PFSK-1 (cell line): Measurements from ENCODE around the gene SLC10A7.

ENCODE experiments used
- FOXP2 ChIP-seq: optimal IDR thresholded peaks from 2 replicates; pipeline ENCODE3; 2011; ENCODE audit warnings: borderline replicate concordance, control low read depth, inconsistent platforms; ENCODE audit not compliant: insufficient read depth; ENCODE audit errors: extremely low read length, extremely low read depth
- POLR2AphosphoS5 ChIP-seq: IDR thresholded peaks from 2 replicates; pipeline ENCODE4 v1.6.1; 2012; ENCODE audit warnings: low read depth, mild to moderate bottlenecking, control low read depth, low read length, moderate library complexity
- SIN3A ChIP-seq: IDR thresholded peaks from 2 replicates; pipeline ENCODE4 v1.6.1; 2012; ENCODE audit warnings: mild to moderate bottlenecking, low read length, moderate library complexity, borderline replicate concordance; ENCODE audit not compliant: insufficient read depth
- TAF1 ChIP-seq: IDR thresholded peaks from 2 replicates; pipeline ENCODE4 v1.6.1; 2012; ENCODE audit warnings: low read length, control low read depth, borderline replicate concordance; ENCODE audit not compliant: insufficient read depth
- TF ChIP-seq, protein P1 (sequence below), 2 experiments: IDR thresholded peaks; 2 replicates each; pipeline versions ENCODE4 v1.6.1 to v1.8.0; 2011 to 2012; ENCODE audit warnings: low read depth in 2 of 2, low read length in 2 of 2, control low read depth in 1 of 2, inconsistent platforms in 1 of 2, mild to moderate bottlenecking in 1 of 2, moderate library complexity in 1 of 2; ENCODE audit not compliant: insufficient read depth in 1 of 2

SLC10A7 gene

DNA sequence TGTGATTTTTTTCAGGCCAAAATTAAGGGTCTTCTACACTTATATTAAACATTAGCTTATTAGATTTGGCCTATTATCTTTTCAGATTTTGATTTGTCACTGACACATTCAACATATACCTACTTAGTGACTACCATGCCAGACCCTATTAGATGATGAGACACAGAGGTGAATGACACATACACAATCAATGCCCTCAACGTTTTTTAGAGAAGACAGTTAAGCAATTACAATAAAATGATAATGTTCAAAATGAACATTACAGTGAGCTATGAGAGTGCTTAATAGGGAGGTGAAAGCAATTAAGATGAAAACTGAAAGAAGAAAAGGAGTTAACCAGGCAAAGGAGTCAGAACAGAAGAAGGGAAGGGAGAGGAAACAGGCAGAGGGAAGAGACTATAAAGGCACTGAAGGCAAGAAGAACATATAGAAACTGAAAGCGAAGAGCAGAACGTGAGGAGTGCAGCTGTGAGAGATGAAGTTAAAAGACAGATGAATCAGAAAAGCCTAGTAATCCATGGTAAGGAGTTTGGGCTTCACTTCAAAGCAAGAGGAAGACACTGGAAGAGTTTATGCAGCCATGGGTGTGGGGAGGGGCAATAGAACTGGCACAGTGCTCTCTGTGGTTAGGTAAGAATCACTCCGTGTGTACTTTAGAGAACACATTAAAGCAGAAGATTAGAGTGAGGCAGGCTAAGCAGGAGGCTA is 188.4 kb downstream of the SLC10A7 start:
- no peak for TF ChIP-seq SIN3A
- TF ChIP-seq TAF1: no peak
- TF ChIP-seq FOXP2: no peak
- TF ChIP-seq, protein P1, sequence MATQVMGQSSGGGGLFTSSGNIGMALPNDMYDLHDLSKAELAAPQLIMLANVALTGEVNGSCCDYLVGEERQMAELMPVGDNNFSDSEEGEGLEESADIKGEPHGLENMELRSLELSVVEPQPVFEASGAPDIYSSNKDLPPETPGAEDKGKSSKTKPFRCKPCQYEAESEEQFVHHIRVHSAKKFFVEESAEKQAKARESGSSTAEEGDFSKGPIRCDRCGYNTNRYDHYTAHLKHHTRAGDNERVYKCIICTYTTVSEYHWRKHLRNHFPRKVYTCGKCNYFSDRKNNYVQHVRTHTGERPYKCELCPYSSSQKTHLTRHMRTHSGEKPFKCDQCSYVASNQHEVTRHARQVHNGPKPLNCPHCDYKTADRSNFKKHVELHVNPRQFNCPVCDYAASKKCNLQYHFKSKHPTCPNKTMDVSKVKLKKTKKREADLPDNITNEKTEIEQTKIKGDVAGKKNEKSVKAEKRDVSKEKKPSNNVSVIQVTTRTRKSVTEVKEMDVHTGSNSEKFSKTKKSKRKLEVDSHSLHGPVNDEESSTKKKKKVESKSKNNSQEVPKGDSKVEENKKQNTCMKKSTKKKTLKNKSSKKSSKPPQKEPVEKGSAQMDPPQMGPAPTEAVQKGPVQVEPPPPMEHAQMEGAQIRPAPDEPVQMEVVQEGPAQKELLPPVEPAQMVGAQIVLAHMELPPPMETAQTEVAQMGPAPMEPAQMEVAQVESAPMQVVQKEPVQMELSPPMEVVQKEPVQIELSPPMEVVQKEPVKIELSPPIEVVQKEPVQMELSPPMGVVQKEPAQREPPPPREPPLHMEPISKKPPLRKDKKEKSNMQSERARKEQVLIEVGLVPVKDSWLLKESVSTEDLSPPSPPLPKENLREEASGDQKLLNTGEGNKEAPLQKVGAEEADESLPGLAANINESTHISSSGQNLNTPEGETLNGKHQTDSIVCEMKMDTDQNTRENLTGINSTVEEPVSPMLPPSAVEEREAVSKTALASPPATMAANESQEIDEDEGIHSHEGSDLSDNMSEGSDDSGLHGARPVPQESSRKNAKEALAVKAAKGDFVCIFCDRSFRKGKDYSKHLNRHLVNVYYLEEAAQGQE (IDR thresholded peaks at IDR 0.05; ENCODE audit: insufficient read depth in 1 of 2, low read depth in 2 of 2, low read length in 2 of 2): no peak
- TF ChIP-seq POLR2AphosphoS5: no peak

DNA sequence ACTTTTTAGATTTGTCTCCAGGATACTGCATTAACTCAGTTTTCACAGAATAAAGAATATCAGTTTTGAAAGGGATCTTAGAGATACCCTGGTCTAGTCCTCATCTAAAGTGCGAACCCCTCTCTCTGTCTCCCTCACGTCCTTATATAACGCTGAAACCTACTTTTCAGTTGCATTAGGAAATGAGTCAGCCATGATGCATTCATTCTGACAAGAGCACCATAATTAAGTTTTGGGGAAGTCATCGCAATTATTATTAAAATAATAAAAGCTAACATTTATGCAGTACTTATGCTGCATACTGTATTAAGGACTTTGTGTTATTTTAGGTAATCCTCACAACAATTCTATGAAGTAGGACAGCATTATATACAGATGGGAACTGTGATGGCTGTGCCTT is 191.3 kb downstream of the SLC10A7 start:
- TF ChIP-seq POLR2AphosphoS5: no peak
- TF ChIP-seq TAF1: no peak
- TF ChIP-seq, protein P1 (IDR thresholded peaks at IDR 0.05; ENCODE audit: insufficient read depth in 1 of 2, low read depth in 2 of 2, low read length in 2 of 2): no peak
- TF ChIP-seq FOXP2: no peak
- no peak for TF ChIP-seq SIN3A

DNA sequence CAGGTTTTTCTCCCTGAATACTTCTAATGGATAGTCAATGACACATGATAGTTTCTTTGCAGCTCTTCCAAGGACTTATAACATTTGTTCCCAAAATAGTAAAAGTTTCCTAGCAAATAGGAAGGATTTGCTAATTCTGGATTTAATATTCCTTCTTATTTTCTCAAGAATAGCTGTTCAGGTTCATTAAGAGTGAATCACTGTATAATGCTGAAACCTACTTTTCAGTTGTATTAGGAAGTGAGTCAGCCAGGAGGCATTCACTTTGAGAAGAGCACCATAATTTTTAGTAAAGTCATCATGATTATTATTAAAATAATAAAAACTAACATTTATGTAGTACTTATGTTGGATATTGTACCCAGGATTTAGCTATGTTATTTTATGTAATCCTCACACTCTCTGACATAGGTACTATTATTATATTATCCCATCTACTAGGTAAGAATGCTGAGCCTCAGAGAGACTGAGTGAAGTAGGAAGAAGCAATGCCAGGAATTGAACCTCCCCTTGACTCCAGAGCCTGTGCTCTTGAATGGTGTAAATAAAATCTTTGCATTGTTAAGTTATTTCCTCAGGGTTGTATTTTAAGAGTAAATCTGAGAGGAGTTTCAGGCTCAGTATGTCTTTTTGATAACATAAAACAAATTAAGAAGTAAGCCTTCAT is 192.6 kb downstream of the SLC10A7 start:
- TF ChIP-seq FOXP2: no peak
- TF ChIP-seq POLR2AphosphoS5: no peak

DNA sequence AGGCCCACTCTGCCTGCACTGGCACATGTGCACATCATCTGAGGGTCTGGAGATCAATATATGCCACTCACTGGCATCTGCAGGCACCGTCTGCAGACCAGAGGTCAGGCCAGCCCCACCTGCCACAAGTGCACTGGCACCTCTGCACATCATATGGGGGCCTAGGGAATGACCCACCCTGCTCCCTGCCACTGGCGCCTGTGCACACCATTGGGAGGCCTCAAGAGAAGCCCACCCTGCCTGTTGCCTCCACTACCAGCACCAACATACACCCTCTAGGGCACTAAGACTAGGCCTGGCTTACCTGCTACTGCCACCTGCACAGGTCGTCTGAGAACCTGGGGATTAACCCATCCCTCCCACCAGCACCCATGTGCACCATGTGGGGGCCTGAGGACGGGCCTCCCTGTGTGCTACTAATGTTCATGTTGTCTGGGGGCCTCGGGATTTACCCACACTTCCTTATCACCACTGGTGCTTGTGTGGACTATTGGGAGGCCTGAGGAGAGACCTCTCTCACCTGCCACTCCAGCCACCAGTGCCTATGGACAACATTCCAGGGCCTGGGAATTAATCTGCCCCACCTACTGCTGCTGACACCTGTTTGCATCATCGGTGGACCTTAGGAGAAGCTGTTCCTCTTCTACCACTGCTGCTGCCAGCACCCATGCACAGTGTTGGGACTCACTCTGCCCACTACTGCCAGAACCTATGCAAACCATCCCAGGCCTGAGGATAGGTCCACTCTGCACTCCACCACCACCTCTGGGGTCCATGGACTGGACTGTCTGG is 193.7 kb downstream of the SLC10A7 start:
- TF ChIP-seq, protein P1 (IDR thresholded peaks at IDR 0.05; ENCODE audit: insufficient read depth in 1 of 2, low read depth in 2 of 2, low read length in 2 of 2): no peak
- TF ChIP-seq TAF1 (no peak), POLR2AphosphoS5 (no peak), SIN3A (no peak), FOXP2 (no peak)

DNA sequence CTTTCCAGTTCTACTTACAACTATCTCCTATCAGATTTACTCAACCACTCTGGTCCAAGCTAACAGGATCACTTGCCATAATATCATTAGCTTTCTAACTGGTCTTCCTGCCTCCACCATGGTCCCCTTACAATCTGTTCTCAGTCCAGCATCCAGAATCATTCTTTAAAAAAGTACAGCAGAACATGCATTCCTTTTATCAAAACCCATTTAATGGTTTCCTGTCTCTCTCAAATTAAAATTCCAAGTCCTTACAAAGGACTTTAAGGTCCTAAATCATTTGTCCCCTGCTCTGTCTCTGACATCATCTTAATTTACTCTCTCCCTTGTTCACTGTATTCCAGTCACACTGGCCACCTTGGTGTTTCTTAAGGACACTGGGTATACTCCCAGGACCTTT is 202.8 kb downstream of the SLC10A7 start:
- TF ChIP-seq TAF1: no peak
- TF ChIP-seq, protein P1 (IDR thresholded peaks at IDR 0.05; ENCODE audit: insufficient read depth in 1 of 2, low read depth in 2 of 2, low read length in 2 of 2): no peak
- no peak for TF ChIP-seq SIN3A
- TF ChIP-seq FOXP2: no peak
- TF ChIP-seq POLR2AphosphoS5: no peak
